Measurements from ENCODE around the gene GPHA2. TPM values are rescaled to one million over a fixed set of nuclear protein-coding genes. Genes with fewer than 3 reads are reported as not detected.

GPHA2 gene
- total and polyA plus RNA-seq, 2 donors (not counting 1 experiment from before 2014, with no cell fraction given): not detected

DNA sequence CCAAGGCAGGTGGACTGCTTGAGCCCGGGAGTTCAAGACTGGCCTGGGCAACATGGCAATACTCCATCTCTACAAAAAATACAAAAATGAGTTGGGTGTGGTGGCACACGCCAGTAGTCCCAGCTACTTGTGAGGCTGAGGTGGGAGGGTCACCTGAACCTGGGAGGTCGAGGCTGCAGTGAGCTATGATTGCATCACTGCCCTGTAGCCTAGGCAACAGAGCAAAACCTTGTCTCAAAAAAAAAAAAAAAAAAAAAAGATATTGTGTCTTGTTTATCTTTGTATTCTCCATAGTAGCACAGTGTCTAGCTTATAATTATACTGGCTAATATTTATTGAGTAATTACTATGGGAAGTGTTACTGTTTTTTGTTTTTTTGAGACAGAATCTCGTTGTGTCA is 15.8 kb upstream of the GPHA2 start:
- no peaks in the 10 kb centered on the region for H3K4me1 ChIP-seq (ENCODE audit: control insufficient read depth, extremely low read depth, insufficient read depth, low read length)
- H3K4me3 ChIP-seq (replicated peaks in 1 of 4; ENCODE audit: control extremely low read depth in 1 of 4, insufficient read depth in 1 of 4, low read depth in 3 of 4, low read length in 4 of 4): no peak overlapping the region
- no peak overlapping the region for H3K27ac ChIP-seq (ENCODE audit: insufficient read depth, low read length)
- H4K20me1 ChIP-seq (ENCODE audit: control insufficient read depth, extremely low read depth, insufficient read depth, low read length): no peaks in the 10 kb centered on the region
- H2AFZ ChIP-seq (ENCODE audit: low read length): no peak overlapping the region
- H3K27me3 ChIP-seq (ENCODE audit: control insufficient read depth, insufficient read depth, low read length): peaks cover 14% of the 10 kb centered on the region
- H3K4me2 ChIP-seq (ENCODE audit: extremely low read depth, insufficient read depth, low read length): no peak overlapping the region
- TF ChIP-seq, protein P1, sequence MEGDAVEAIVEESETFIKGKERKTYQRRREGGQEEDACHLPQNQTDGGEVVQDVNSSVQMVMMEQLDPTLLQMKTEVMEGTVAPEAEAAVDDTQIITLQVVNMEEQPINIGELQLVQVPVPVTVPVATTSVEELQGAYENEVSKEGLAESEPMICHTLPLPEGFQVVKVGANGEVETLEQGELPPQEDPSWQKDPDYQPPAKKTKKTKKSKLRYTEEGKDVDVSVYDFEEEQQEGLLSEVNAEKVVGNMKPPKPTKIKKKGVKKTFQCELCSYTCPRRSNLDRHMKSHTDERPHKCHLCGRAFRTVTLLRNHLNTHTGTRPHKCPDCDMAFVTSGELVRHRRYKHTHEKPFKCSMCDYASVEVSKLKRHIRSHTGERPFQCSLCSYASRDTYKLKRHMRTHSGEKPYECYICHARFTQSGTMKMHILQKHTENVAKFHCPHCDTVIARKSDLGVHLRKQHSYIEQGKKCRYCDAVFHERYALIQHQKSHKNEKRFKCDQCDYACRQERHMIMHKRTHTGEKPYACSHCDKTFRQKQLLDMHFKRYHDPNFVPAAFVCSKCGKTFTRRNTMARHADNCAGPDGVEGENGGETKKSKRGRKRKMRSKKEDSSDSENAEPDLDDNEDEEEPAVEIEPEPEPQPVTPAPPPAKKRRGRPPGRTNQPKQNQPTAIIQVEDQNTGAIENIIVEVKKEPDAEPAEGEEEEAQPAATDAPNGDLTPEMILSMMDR (conservative IDR thresholded peaks at IDR 0.05 in 1 of 2, IDR thresholded peaks at IDR 0.05 in 1 of 2; ENCODE audit: low read depth in 1 of 2, low read length in 2 of 2): no peak
- TF ChIP-seq EZH2 (IDR thresholded peaks at IDR 0.05; ENCODE audit: low read length, missing control alignments): no peak
- DNase-seq (ENCODE audit: low read depth in 2 of 2): no peak
- H3K79me2 ChIP-seq (ENCODE audit: control insufficient read depth, insufficient read depth, low read length): no peaks in the 10 kb centered on the region
- no peaks in the 10 kb centered on the region for H3K36me3 ChIP-seq (ENCODE audit: control insufficient read depth, insufficient read depth, low read length)
- H3K9ac ChIP-seq (ENCODE audit: insufficient read depth, low read length): no peak overlapping the region
- H3K9me3 ChIP-seq (ENCODE audit: control insufficient read depth, insufficient read depth, low read depth, low read length): no peaks in the 10 kb centered on the region

GRCh38 chr11:64947208-64947814 is 11.6 kb upstream of the GPHA2 start:
- Histone ChIP-seq H4K20me1 (ENCODE audit: control insufficient read depth, extremely low read depth, insufficient read depth, low read length) (no peaks in the 10 kb centered on the region), H3K4me3 (replicated peaks in 1 of 4; ENCODE audit: control extremely low read depth in 1 of 4, insufficient read depth in 1 of 4, low read depth in 3 of 4, low read length in 4 of 4) (no peak overlapping the region), H3K4me1 (ENCODE audit: control insufficient read depth, extremely low read depth, insufficient read depth, low read length) (no peaks in the 10 kb centered on the region), H3K27ac (ENCODE audit: insufficient read depth, low read length) (no peak overlapping the region), H3K9ac (ENCODE audit: insufficient read depth, low read length) (no peak overlapping the region), H3K4me2 (ENCODE audit: extremely low read depth, insufficient read depth, low read length) (no peak overlapping the region), H3K36me3 (ENCODE audit: control insufficient read depth, insufficient read depth, low read length) (no peaks in the 10 kb centered on the region), H3K79me2 (ENCODE audit: control insufficient read depth, insufficient read depth, low read length) (no peaks in the 10 kb centered on the region), H3K27me3 (ENCODE audit: control insufficient read depth, insufficient read depth, low read length) (peaks cover 21% of the 10 kb centered on the region), H2AFZ (ENCODE audit: low read length) (no peak overlapping the region), H3K9me3 (ENCODE audit: control insufficient read depth, insufficient read depth, low read depth, low read length) (no peaks in the 10 kb centered on the region)
- no peak for DNase-seq (ENCODE audit: low read depth in 2 of 2)
- TF ChIP-seq, protein P1 (conservative IDR thresholded peaks at IDR 0.05 in 1 of 2, IDR thresholded peaks at IDR 0.05 in 1 of 2; ENCODE audit: low read depth in 1 of 2, low read length in 2 of 2): no peak
- no peak for TF ChIP-seq EZH2 (IDR thresholded peaks at IDR 0.05; ENCODE audit: low read length, missing control alignments)

DNA sequence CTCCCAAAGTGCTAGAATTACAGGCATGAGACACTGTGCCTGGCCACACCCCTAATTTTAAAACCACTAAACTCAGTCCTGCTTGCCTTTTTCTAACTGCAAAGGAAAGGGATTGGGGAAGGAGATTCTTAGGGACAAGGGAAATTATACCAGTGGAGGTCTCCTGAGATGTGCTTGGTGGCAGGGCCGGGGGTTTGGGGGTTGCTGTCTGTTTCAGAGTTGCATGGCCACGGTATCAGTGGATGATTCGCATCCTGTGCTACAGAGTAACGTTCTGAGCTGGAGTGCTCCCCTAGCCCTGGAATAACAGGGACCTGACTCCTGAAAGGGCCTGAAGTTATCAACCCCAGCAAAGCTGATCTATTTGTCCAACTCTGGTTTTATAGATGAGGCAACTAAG is 846 bp upstream of the GPHA2 start:
- no peaks in the 10 kb centered on the region for H3K79me2 ChIP-seq (ENCODE audit: control insufficient read depth, insufficient read depth, low read length)
- no peaks in the 10 kb centered on the region for H3K9me3 ChIP-seq (ENCODE audit: control insufficient read depth, insufficient read depth, low read depth, low read length)
- H3K27ac ChIP-seq (ENCODE audit: insufficient read depth, low read length): no peak overlapping the region
- no peak overlapping the region for H3K4me3 ChIP-seq (replicated peaks in 1 of 4; ENCODE audit: control extremely low read depth in 1 of 4, insufficient read depth in 1 of 4, low read depth in 3 of 4, low read length in 4 of 4)
- no peak for DNase-seq (ENCODE audit: low read depth in 2 of 2)
- no peak overlapping the region for H2AFZ ChIP-seq (ENCODE audit: low read length)
- TF ChIP-seq, protein P1 (conservative IDR thresholded peaks at IDR 0.05 in 1 of 2, IDR thresholded peaks at IDR 0.05 in 1 of 2; ENCODE audit: low read depth in 1 of 2, low read length in 2 of 2): no peak
- no peak for TF ChIP-seq EZH2 (IDR thresholded peaks at IDR 0.05; ENCODE audit: low read length, missing control alignments)
- H3K4me2 ChIP-seq (ENCODE audit: extremely low read depth, insufficient read depth, low read length): no peak overlapping the region
- peaks cover 6% of the 10 kb centered on the region for H3K27me3 ChIP-seq (ENCODE audit: control insufficient read depth, insufficient read depth, low read length)
- no peaks in the 10 kb centered on the region for H4K20me1 ChIP-seq (ENCODE audit: control insufficient read depth, extremely low read depth, insufficient read depth, low read length)
- H3K4me1 ChIP-seq (ENCODE audit: control insufficient read depth, extremely low read depth, insufficient read depth, low read length): no peaks in the 10 kb centered on the region
- H3K36me3 ChIP-seq (ENCODE audit: control insufficient read depth, insufficient read depth, low read length): peaks cover 11% of the 10 kb centered on the region
- H3K9ac ChIP-seq (ENCODE audit: insufficient read depth, low read length): no peak overlapping the region
